IMR-90 (cell line): Measurements from ENCODE around the gene MMEL1. TPM values are rescaled to one million over a fixed set of nuclear protein-coding genes. Genes with fewer than 3 reads are reported as not detected.
"Not testable (repeated sequence)": the region's sequence is repeated elsewhere in the genome, so short reads cannot be mapped to it uniquely, and the experiment has no call there.

Experiments used
- ATAC-seq: fragments of 200-7000 bp; cut with Tn5 transposase; 2 replicates; pipeline ENCODE4 v1.9.1; 2020; ENCODE audit warnings: low read depth, mild to moderate bottlenecking, moderate library complexity
- BruUV-seq: library from RNA; stranded (reverse); fragments of 400-500 nt; replicated peaks from 2 replicates; lab custom pipeline; 2021; lab: Mats Ljungman, UMichigan
- CTCF ChIA-PET: fragments of 300-600 bp; formaldehyde crosslinking; extraction: SDS; loops from one replicate; lab custom pipeline; 2021; ENCODE audit warnings: antibody characterized with exemption; lab: Yijun Ruan, JAX
- POLR2A ChIA-PET: fragments of 300-600 bp; sonication (Branson Sonifier 250); formaldehyde crosslinking; loops from one replicate; lab custom pipeline; 2022; ENCODE audit warnings: antibody characterized with exemption; ENCODE audit not compliant: unreplicated experiment; lab: Charles Lee
- DNase-seq: peaks from one replicate; pipeline ENCODE4 v3.0.0; 2013
- H2AFZ ChIP-seq: replicated peaks from 2 replicates; pipeline ENCODE3; 2013; ENCODE audit warnings: low read length, mild to moderate bottlenecking; ENCODE audit not compliant: poor library complexity
- H2AK5ac ChIP-seq: 2 replicates; pipeline ENCODE4 v1.6.1; 2013; ENCODE audit warnings: low read depth, low read length, inconsistent platforms
- H2AK9ac ChIP-seq: replicated peaks from 2 replicates; pipeline ENCODE3; 2013; ENCODE audit warnings: mild to moderate bottlenecking, low read depth, low read length, moderate library complexity; ENCODE audit not compliant: poor library complexity
- H2BK120ac ChIP-seq: 2 replicates; pipeline ENCODE4 v1.6.1; 2013; ENCODE audit warnings: low read depth, low read length, inconsistent platforms
- H2BK15ac ChIP-seq: 3 replicates; pipeline ENCODE4 v1.6.1; 2013; ENCODE audit warnings: low read depth, low read length, inconsistent platforms
- H2BK20ac ChIP-seq: 2 replicates; pipeline ENCODE4 v1.6.1; 2013; ENCODE audit warnings: low read depth, mild to moderate bottlenecking, inconsistent platforms, low read length, moderate library complexity
- H2BK5ac ChIP-seq: 2 replicates; pipeline ENCODE4 v1.6.1; 2013; ENCODE audit warnings: mild to moderate bottlenecking, low read depth, low read length, inconsistent platforms; ENCODE audit not compliant: poor library complexity, severe bottlenecking
- H3K14ac ChIP-seq: replicated peaks from 2 replicates; pipeline ENCODE4 v1.6.1; 2013; ENCODE audit warnings: low read depth, low read length, inconsistent platforms
- H3K18ac ChIP-seq: 2 replicates; pipeline ENCODE4 v1.6.1; 2013; ENCODE audit warnings: low read depth, low read length, control low read depth
- H3K23ac ChIP-seq: 2 replicates; pipeline ENCODE4 v1.6.1; 2013; ENCODE audit warnings: low read depth, low read length, inconsistent platforms
- H3K27ac ChIP-seq: 2 replicates; pipeline ENCODE4 v1.5.1; 2013; ENCODE audit warnings: mild to moderate bottlenecking, control low read depth, low read length; ENCODE audit not compliant: insufficient read depth
- H3K27me3 ChIP-seq: 2 replicates; pipeline ENCODE4 v1.6.1; 2013; ENCODE audit warnings: low read length; ENCODE audit not compliant: control insufficient read depth, insufficient read depth
- H3K36me3 ChIP-seq: 2 replicates; pipeline ENCODE4 v1.6.1; 2013; ENCODE audit warnings: low read length, mixed read lengths; ENCODE audit not compliant: control insufficient read depth, insufficient read depth
- H3K4ac ChIP-seq: 2 replicates; pipeline ENCODE4 v1.6.1; 2013; ENCODE audit warnings: low read depth, low read length, inconsistent platforms
- H3K4me1 ChIP-seq: 2 replicates; pipeline ENCODE4 v1.6.1; 2013; ENCODE audit warnings: low read length, mixed read lengths; ENCODE audit not compliant: control insufficient read depth, insufficient read depth
- H3K4me2 ChIP-seq: 2 replicates; pipeline ENCODE4 v1.6.1; 2013; ENCODE audit warnings: low read depth, mild to moderate bottlenecking, control low read depth, low read length, moderate library complexity
- H3K4me3 ChIP-seq: 2 replicates; pipeline ENCODE4 v1.5.1; 2013; ENCODE audit warnings: low read depth, mild to moderate bottlenecking, control low read depth, low read length, moderate library complexity; ENCODE audit not compliant: insufficient read depth
- H3K56ac ChIP-seq: 2 replicates; pipeline ENCODE4 v1.6.1; 2013; ENCODE audit warnings: low read length, inconsistent platforms; ENCODE audit not compliant: insufficient read depth; ENCODE audit errors: extremely low read depth
- H3K79me1 ChIP-seq, 2 experiments: 2 replicates each; pipeline ENCODE4 v1.6.1; 2013; ENCODE audit warnings: low read length in 2 of 2, inconsistent platforms in 1 of 2, low read depth in 1 of 2
- H3K9ac ChIP-seq: 2 replicates; pipeline ENCODE4 v1.6.1; 2013; ENCODE audit warnings: low read depth, low read length, control low read depth
- H3K9me1 ChIP-seq: 2 replicates; pipeline ENCODE4 v1.6.1; 2013; ENCODE audit warnings: low read length, inconsistent platforms; ENCODE audit not compliant: insufficient read depth
- H3K9me3 ChIP-seq: 2 replicates; pipeline ENCODE4 v1.6.1; 2013; ENCODE audit warnings: low read length; ENCODE audit not compliant: control insufficient read depth, insufficient read depth
- H4K20me1 ChIP-seq: 2 replicates; pipeline ENCODE4 v1.6.1; 2013; ENCODE audit warnings: low read length, inconsistent platforms; ENCODE audit not compliant: insufficient read depth
- H4K5ac ChIP-seq: 2 replicates; pipeline ENCODE4 v1.6.1; 2013; ENCODE audit warnings: mild to moderate bottlenecking, low read depth, low read length, control low read depth
- H4K8ac ChIP-seq, 2 experiments: 2 replicates each; pipeline ENCODE4 v1.6.1; 2013; ENCODE audit warnings: low read depth in 2 of 2, low read length in 2 of 2, control low read depth in 1 of 2, inconsistent platforms in 1 of 2
- H4K91ac ChIP-seq: 2 replicates; pipeline ENCODE4 v1.6.1; 2013; ENCODE audit warnings: low read depth, low read length, inconsistent platforms; ENCODE audit not compliant: insufficient read depth
- RAD21 ChIP-seq: IDR thresholded peaks from 2 replicates; pipeline ENCODE4 v1.6.1; 2012; ENCODE audit warnings: low read length, improper control_type of control experiment
- USF2 ChIP-seq: fragments of 150-350 bp; IDR thresholded peaks from 2 replicates; pipeline ENCODE4 v1.6.1; 2017; ENCODE audit warnings: mild to moderate bottlenecking, antibody characterized with exemption, low read length, low read depth
- WGBS, 2 experiments: methylation state at CpG; one replicate each; pipeline versions ENCODE4 v1.1.5 to v1.1.7; 2013; ENCODE audit warnings: missing lambda C conversion rate in 2 of 2; ENCODE audit not compliant: insufficient read length in 1 of 2; ENCODE audit errors: extremely low coverage in 2 of 2; 5-methylcytosine and 5-hydroxymethylcytosine counted together
- dilution Hi-C: fragments of 300-500 bp; cut with HindIII; formaldehyde crosslinking; loops from one replicate; pipeline ENCODE4 v1.14.3; 2018; ENCODE audit warnings: low sequenced_read_pairs; ENCODE audit not compliant: unreplicated experiment
- in situ Hi-C: fragments of 300-500 bp; cut with MboI; formaldehyde crosslinking; loops from 3 replicates; pipeline ENCODE4 v1.14.3; 2019; ENCODE audit warnings: low sequenced_read_pairs, inconsistent platforms, mixed read lengths
- intact Hi-C: fragments of 100-400 bp; cut with micrococcal nuclease; formaldehyde crosslinking; loops from 2 replicates; pipeline ENCODE4 v1.10.0; 2022
- polyA plus RNA-seq, 3 experiments: library from polyadenylated mRNA; depleted of rRNA; stranded (reverse); fragments of >200 nt; gene quantifications; 2 replicates each; pipeline ENCODE4 v1.2.3, GENCODE V29; 2012; ENCODE audit warnings: low replicate concordance in 1 of 3
- total RNA-seq: library from RNA; depleted of rRNA; stranded (reverse); fragments of >200 nt; gene quantifications from 2 replicates; pipeline ENCODE4 v1.2.3, GENCODE V29; 2012

MMEL1 gene
- total and polyA plus RNA-seq, 2 of the 4 experiments (the other 2 are of a cell fraction): under 0.01 to 0.12 TPM

GRCh38 chr1:2632561-2633361 is at the start of gene MMEL1 (continued):
- TF ChIP-seq USF2 (no peak), RAD21 (no peak)

GRCh38 chr1:2676726-2677125 is 43.9 kb upstream of the MMEL1 start:
- H3K4me3 ChIP-seq, H3K79me1 ChIP-seq, H2BK120ac ChIP-seq, H3K56ac ChIP-seq, H3K27me3 ChIP-seq, H2BK15ac ChIP-seq, H4K20me1 ChIP-seq, H3K9me3 ChIP-seq, H2AFZ ChIP-seq, H3K27ac ChIP-seq, intact Hi-C loops, H2AK5ac ChIP-seq, H2BK20ac ChIP-seq, H3K18ac ChIP-seq, ATAC-seq, H4K8ac ChIP-seq, POLR2A ChIA-PET, H2AK9ac ChIP-seq, H2BK5ac ChIP-seq, H4K91ac ChIP-seq, H3K36me3 ChIP-seq, dilution Hi-C loops, H3K4ac ChIP-seq, H3K23ac ChIP-seq, H3K9ac ChIP-seq, H3K4me1 ChIP-seq, H4K5ac ChIP-seq, H3K9me1 ChIP-seq, H3K4me2 ChIP-seq, H3K14ac ChIP-seq, DNase-seq, CTCF ChIA-PET, BruUV-seq, in situ Hi-C loops: not testable (repeated sequence)
- WGBS, 2 experiments: no CpG with 5 or more reads among the region's 10 CpGs

GRCh38 chr1:2671656-2672055 is 38.8 kb upstream of the MMEL1 start:
- intact Hi-C loops, H3K27me3 ChIP-seq, H3K4me3 ChIP-seq, H3K9ac ChIP-seq, H4K91ac ChIP-seq, H4K8ac ChIP-seq, H3K27ac ChIP-seq, H4K20me1 ChIP-seq, H3K14ac ChIP-seq, H3K4me1 ChIP-seq, H2AFZ ChIP-seq, POLR2A ChIA-PET, CTCF ChIA-PET, H4K5ac ChIP-seq, H2BK5ac ChIP-seq, H2BK120ac ChIP-seq, H3K36me3 ChIP-seq, H2AK5ac ChIP-seq, H3K18ac ChIP-seq, H2AK9ac ChIP-seq, ATAC-seq, H2BK15ac ChIP-seq, in situ Hi-C loops, H3K4me2 ChIP-seq, dilution Hi-C loops, H3K23ac ChIP-seq, H3K56ac ChIP-seq, H3K4ac ChIP-seq, H3K9me1 ChIP-seq, DNase-seq, H3K79me1 ChIP-seq, H2BK20ac ChIP-seq, BruUV-seq, H3K9me3 ChIP-seq: not testable (repeated sequence)
- no CpG with 5 or more reads among the region's 11 CpGs for WGBS, 2 experiments
